Hematopoietic multipotent progenitor cell (in vitro differentiated cells): Measurements from ENCODE around the gene ADGRG6. TPM values are rescaled to one million over a fixed set of nuclear protein-coding genes. Genes with fewer than 3 reads are reported as not detected.

Experiments
- DNase-seq, 3 donors: peaks; one replicate each; pipeline ENCODE4 v3.0.0-alpha.2; 2011 to 2015; ENCODE audit warnings: low read depth in 2 of 3, low spot score in 2 of 3
- total RNA-seq: library from RNA; depleted of rRNA; stranded (reverse); fragments of >200 nt; gene quantifications from one replicate; pipeline ENCODE4 v1.2.3, GENCODE V29; 2012

ADGRG6 gene
- total RNA-seq, 1 donor: 57.1 TPM

- DNase-seq: no peak
Measured at GRCh38 chr6:142320366-142320765, 18.6 kb downstream of the ADGRG6 start.

- DNase-seq: no peak
Measured at GRCh38 chr6:142321451-142321850, 19.6 kb downstream of the ADGRG6 start.

GRCh38 chr6:142322066-142322465, 20.3 kb downstream of the ADGRG6 start:
- no peak for DNase-seq

GRCh38 chr6:142322504-142323198, 20.8 kb downstream of the ADGRG6 start:
- no peak for DNase-seq

DNA sequence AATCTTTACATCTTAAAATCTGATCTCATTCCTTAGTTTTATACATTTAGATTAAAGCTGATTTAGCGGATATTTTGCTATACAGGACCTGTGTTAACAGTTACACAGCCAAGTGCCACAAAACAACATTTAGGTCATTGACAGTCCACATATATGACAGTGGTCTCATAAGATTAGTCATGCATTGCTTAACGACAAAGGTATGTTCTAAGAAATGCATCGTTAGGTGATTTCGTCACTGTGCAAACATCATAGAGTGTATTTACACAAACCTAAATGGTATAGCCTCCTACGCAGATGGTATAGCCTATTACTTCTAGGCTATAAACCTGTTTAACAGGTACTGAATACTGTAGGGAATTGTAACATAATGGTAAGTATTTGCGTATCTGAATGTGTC, 21.6 kb downstream of the ADGRG6 start:
- DNase-seq: no peak

- DNase-seq: no peak
Measured at GRCh38 chr6:142324111-142324510, 22.3 kb downstream of the ADGRG6 start.

GRCh38 chr6:142325111-142325510, 23.3 kb downstream of the ADGRG6 start:
- no peak for DNase-seq

DNA sequence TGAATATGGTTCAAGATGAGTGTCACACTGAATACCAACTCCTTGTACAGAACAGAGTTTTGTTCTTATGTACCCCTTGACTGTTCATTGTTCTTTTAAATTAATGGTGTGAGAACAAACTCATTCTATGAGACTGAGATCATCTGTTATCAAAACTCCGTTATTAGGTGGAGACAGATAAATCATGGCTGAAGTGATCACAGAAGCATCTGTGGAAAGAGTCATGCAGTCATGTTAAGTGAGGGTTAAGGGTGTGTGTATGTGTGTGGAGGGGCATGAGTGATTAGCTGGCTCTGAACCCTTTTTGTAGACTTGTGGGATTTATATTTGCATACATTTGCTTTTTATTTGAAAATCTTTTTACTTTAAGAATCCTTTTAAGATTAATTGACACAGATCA, 24.7 kb downstream of the ADGRG6 start:
- DNase-seq: no peak

- DNase-seq: no peak
Measured at GRCh38 chr6:142328070-142328469, 26.3 kb downstream of the ADGRG6 start.

GRCh38 chr6:142329486-142330113, 27.8 kb downstream of the ADGRG6 start:
- DNase-seq: no peak

DNA sequence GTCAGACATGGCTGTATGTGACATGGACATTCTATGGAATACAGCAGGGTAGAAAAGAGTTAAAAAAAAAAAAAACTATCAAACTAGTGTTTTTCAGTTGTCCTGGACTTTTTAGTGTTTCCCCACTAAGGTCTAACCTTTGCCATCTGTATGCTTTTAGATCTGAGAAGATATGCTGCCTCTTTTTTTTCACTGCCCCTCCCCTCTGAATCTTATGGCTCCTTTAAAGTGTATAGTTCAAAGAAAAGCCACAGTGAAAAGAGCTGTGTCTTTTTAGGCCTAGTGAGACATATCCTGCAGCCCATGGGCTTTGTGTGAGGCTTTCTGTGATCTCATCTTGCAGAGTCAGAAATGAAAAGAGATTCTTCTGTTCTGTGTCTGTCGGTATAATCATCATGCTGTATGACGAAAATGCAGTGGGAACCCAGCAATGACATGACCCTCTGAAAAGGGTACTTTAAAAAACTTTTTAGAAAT, 29.3 kb downstream of the ADGRG6 start:
- peak in 1 of 3 donors; percentile 15 for DNase-seq

DNA sequence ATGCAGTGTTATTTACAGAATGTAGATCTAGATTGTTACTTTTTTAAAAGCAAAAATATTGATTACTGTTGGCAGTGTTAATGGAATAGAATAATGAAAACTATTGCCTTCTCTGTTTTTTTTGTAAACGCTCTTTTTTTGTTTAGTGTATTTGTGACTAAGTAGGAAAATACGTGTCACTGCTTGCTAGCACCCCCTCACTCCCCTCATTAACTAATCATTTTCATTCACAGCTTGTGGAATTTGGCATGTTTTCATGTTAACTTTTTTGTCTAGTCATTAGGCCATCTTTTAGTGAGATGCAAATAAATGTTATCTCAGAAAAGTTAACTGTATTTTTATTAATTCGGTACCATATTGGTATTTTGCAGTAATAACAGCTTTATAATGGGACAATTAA, 29.8 kb downstream of the ADGRG6 start:
- DNase-seq: peak in 1 of 3 donors; percentile 27

DNA sequence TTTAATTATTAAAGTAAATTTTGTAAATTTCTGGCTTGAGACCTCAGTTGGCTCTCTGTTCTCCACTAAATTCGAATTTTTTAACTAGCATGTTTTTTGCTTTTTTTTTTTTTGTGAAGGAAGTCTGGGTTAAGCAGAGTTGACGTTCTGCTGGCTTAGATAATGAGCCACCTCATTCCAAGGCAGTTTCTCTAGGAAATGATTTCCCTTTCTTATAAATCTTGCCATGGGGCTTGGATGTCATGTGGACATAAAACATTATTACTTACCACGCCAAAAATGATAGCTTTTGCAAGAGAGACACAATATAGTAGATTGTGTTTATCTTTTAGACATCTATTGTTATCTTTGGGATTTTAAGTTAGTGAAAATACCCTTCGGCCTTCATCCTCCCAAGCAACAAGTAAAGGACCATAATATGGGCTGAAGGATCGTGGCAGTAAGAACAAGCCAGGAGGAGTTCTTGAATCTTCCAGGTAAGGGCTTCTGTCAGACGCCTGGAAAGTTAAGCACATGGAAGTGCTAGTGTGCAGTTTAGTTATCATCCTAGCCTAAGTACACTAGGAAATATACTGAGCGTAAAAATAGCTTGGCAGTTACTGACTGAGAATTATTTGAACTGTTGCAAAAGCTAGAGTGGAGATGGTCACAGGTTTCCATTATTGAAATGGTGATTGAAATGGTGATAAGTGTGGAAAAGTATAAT, 30.7 kb downstream of the ADGRG6 start:
- DNase-seq: peak in 1 of 3 donors; percentile 26

GRCh38 chr6:142333431-142333830, 31.6 kb downstream of the ADGRG6 start:
- no peak for DNase-seq

- DNase-seq: no peak
Measured at GRCh38 chr6:142334294-142334693, 32.5 kb downstream of the ADGRG6 start.

- DNase-seq: no peak
Measured at GRCh38 chr6:142335415-142335814, 33.6 kb downstream of the ADGRG6 start.

DNA sequence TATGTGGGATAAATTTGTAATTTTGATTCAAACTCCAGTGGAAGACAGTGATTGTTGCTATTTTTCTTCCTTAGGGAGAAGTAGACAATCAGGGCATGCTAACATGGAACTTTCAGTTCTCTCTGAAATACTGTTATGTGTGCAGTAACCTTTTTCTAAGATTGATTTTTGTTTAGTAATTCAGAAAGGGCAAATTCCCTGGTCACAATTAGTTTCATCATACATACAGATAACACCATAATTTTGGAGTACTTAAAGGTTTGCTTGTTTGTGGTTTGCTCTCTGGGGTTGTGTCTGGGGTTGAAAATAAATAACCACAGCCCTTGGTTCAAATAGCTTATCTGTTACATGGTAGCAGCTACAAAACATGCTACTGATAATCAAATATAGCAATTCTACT, 34.4 kb downstream of the ADGRG6 start:
- no peak for DNase-seq

- no peak for DNase-seq
Measured at GRCh38 chr6:142336787-142337186, 35.0 kb downstream of the ADGRG6 start.

DNA sequence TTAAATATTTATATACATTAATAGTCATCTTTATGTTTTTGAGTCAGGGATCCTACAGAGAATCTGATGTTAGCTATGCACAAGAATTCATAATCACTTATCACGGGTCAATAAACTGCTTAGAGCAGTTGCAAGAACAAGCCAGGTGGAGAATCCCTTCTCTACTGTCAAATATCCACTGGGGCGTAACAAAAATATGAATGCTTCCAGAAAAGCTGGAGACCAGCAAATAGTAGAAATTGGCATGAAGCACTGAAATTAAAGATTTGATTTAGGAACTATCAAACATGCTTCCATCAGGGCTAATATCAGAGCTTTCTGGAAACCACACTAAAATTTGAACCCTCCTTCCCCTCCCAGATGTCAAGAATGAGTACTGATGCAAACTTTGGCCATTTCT, 37.3 kb downstream of the ADGRG6 start:
- no peak for DNase-seq

GRCh38 chr6:142339968-142340658, 38.3 kb downstream of the ADGRG6 start:
- DNase-seq: peak in 1 of 3 donors; percentile 69

- no peak for DNase-seq
Measured at GRCh38 chr6:142341855-142342330, 40.1 kb downstream of the ADGRG6 start.
